IPS-20b (cell line): Measurements from ENCODE around the gene TSHZ1.

ENCODE experiments used
- H3K27ac ChIP-seq: one replicate; pipeline ENCODE4 v1.5.1; 2013; ENCODE audit warnings: low read length
- H3K27me3 ChIP-seq: 2 replicates; pipeline ENCODE4 v1.6.1; 2013; ENCODE audit warnings: mild to moderate bottlenecking, low read length, inconsistent platforms; ENCODE audit not compliant: insufficient read depth
- H3K36me3 ChIP-seq: 2 replicates; pipeline ENCODE4 v1.6.1; 2013; ENCODE audit warnings: low read depth, mild to moderate bottlenecking, inconsistent platforms, low read length, moderate library complexity; ENCODE audit not compliant: insufficient read depth
- H3K4me1 ChIP-seq: 2 replicates; pipeline ENCODE4 v1.6.1; 2013; ENCODE audit warnings: mild to moderate bottlenecking, control low read depth, inconsistent platforms, low read length, moderate library complexity; ENCODE audit not compliant: insufficient read depth
- H3K4me3 ChIP-seq: 2 replicates; pipeline ENCODE4 v1.5.1; 2013; ENCODE audit warnings: mild to moderate bottlenecking, low read length, inconsistent platforms
- H3K9ac ChIP-seq: 2 replicates; pipeline ENCODE4 v1.6.1; 2013; ENCODE audit warnings: low read depth, mild to moderate bottlenecking, inconsistent platforms, low read length, moderate library complexity
- H3K9me3 ChIP-seq: 2 replicates; pipeline ENCODE4 v1.6.1; 2013; ENCODE audit warnings: mild to moderate bottlenecking, low read depth, low read length, inconsistent platforms; ENCODE audit not compliant: insufficient read depth

The TSHZ1 gene

GRCh38 chr18:75211953-75212750, 1.6 kb downstream of the TSHZ1 start:
- no peak overlapping the region for H3K27ac ChIP-seq
- H3K36me3 ChIP-seq: no peaks in the 10 kb centered on the region
- peak overlapping the region; percentile 53; the same call in 1 of the 2 replicates for H3K4me3 ChIP-seq
- H3K9ac ChIP-seq: no peak overlapping the region
- H3K9me3 ChIP-seq: no peaks in the 10 kb centered on the region
- H3K4me1 ChIP-seq: peaks cover 12% of the 10 kb centered on the region; the same call in 1 of the 2 replicates
- peaks cover 65% of the 10 kb centered on the region for H3K27me3 ChIP-seq

- no peaks in the 10 kb centered on the region for H3K36me3 ChIP-seq
- no peak overlapping the region for H3K9ac ChIP-seq
- H3K27ac ChIP-seq: no peak overlapping the region
- no peaks in the 10 kb centered on the region for H3K9me3 ChIP-seq
- peaks cover 59% of the 10 kb centered on the region for H3K27me3 ChIP-seq
- peaks cover 8% of the 10 kb centered on the region; the same call in 1 of the 2 replicates for H3K4me1 ChIP-seq
- H3K4me3 ChIP-seq: no peak overlapping the region; the same call in 1 of the 2 replicates
Observed at GRCh38 chr18:75212751-75213090, 2.1 kb downstream of the TSHZ1 start.

GRCh38 chr18:75213611-75214331, 3.2 kb downstream of the TSHZ1 start:
- no peak overlapping the region for H3K9ac ChIP-seq
- H3K27ac ChIP-seq: no peak overlapping the region
- peaks cover 7% of the 10 kb centered on the region; the same call in 1 of the 2 replicates for H3K4me1 ChIP-seq
- H3K27me3 ChIP-seq: peaks cover 52% of the 10 kb centered on the region
- no peaks in the 10 kb centered on the region for H3K9me3 ChIP-seq
- H3K4me3 ChIP-seq: no peak overlapping the region
- H3K36me3 ChIP-seq: no peaks in the 10 kb centered on the region

GRCh38 chr18:75214332-75214690, 3.7 kb downstream of the TSHZ1 start:
- Histone ChIP-seq H3K27ac (no peak overlapping the region), H3K4me1 (peaks cover 7% of the 10 kb centered on the region; the same call in 1 of the 2 replicates), H3K9ac (no peak overlapping the region)

DNA sequence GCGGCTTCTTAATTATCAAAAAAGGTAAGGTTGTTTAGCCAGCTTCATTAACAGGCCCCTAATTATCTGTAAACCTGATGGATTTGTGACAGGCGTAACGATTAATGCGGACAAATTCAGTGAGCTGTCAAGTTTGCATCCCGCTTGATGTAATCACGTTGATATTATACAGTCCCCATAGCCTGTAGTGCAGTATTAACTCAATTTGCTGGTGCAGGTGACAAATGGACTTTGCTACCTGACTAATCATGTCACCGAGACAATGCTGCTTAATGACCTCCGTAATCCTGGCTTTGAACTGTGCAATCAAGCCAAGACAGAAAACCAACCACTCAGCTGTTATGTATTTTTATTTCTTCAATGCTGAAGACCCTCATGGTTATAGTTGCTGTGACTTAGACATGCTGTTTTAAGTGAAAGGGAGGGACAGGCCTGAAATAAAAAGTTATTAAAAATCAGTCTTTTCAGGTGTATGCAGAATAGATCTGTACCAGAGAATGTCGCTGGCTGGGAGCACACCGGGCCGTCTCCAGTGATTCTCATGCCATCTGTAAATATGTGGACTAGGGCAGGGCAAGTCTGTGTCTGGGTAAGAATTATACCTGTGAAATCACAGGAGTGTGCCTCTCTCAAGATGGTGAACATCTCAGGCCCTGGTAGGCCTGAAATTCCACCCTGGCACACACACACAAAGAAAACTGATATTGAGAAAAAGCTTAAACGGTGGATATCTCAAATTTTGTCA, 4.3 kb downstream of the TSHZ1 start:
- Histone ChIP-seq H3K36me3 (no peaks in the 10 kb centered on the region), H3K27ac (no peak overlapping the region), H3K9me3 (no peaks in the 10 kb centered on the region), H3K27me3 (peaks cover 47% of the 10 kb centered on the region), H3K9ac (no peak overlapping the region), H3K4me3 (no peak overlapping the region), H3K4me1 (peaks cover 7% of the 10 kb centered on the region; the same call in 1 of the 2 replicates)

More at GRCh38 chr18:75214332-75214690, 3.7 kb downstream of the TSHZ1 start:
- peaks cover 52% of the 10 kb centered on the region for H3K27me3 ChIP-seq
- H3K4me3 ChIP-seq: no peak overlapping the region
- H3K9me3 ChIP-seq: no peaks in the 10 kb centered on the region
- H3K36me3 ChIP-seq: no peaks in the 10 kb centered on the region

GRCh38 chr18:75215663-75216062, 5.1 kb downstream of the TSHZ1 start:
- Histone ChIP-seq H3K27me3 (peaks cover 39% of the 10 kb centered on the region), H3K27ac (no peak overlapping the region), H3K9ac (no peak overlapping the region), H3K4me1 (peaks cover 7% of the 10 kb centered on the region; the same call in 1 of the 2 replicates), H3K9me3 (no peaks in the 10 kb centered on the region), H3K36me3 (no peaks in the 10 kb centered on the region), H3K4me3 (no peak overlapping the region)

GRCh38 chr18:75216212-75216910, 5.8 kb downstream of the TSHZ1 start:
- no peak overlapping the region for H3K4me3 ChIP-seq
- H3K9ac ChIP-seq: no peak overlapping the region
- H3K36me3 ChIP-seq: no peaks in the 10 kb centered on the region
- no peak overlapping the region for H3K27ac ChIP-seq
- peaks cover 7% of the 10 kb centered on the region; the same call in 1 of the 2 replicates for H3K4me1 ChIP-seq
- no peaks in the 10 kb centered on the region for H3K9me3 ChIP-seq
- peaks cover 33% of the 10 kb centered on the region for H3K27me3 ChIP-seq

DNA sequence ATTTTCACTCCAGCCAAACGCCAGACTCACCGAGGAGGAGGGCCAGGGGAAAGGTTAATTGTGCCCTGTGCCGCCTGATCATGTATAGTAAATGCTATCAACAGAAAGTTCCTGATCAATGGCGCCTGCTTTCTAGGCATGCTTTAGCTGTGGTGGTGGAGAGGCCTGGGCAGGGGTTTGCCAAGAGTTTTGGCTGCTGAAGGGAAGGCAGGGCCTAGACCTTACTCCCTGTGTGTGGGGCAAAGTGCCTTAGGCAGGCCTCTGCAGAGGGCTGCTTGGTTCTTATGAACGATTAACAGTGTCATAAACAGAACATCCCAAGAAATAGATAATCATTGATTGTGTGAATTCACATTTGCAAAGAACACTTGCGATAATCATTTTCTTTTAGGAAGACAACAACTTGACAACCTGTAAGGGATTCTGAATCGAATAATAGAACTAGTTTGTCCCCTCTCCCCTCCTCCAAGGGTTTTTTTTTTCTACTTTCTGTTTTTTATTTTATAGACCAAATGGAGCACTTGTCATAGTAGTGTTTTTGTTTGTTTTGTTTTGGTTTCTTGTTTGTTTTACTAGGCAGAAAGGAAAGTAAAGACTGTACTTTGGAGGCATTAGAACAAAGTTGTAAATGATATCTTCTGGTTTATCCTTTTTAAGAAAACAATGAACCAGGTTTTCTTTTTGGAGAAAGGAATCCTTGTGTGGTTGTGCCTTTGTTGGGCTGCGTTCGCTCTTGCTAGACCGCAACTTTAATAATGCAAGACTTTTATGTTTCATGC, 6.5 kb downstream of the TSHZ1 start:
- no peaks in the 10 kb centered on the region for H3K9me3 ChIP-seq
- no peaks in the 10 kb centered on the region for H3K36me3 ChIP-seq
- H3K9ac ChIP-seq: no peak overlapping the region
- peaks cover 7% of the 10 kb centered on the region; the same call in 1 of the 2 replicates for H3K4me1 ChIP-seq
- no peak overlapping the region for H3K27ac ChIP-seq
- peaks cover 29% of the 10 kb centered on the region for H3K27me3 ChIP-seq
- H3K4me3 ChIP-seq: no peak overlapping the region

DNA sequence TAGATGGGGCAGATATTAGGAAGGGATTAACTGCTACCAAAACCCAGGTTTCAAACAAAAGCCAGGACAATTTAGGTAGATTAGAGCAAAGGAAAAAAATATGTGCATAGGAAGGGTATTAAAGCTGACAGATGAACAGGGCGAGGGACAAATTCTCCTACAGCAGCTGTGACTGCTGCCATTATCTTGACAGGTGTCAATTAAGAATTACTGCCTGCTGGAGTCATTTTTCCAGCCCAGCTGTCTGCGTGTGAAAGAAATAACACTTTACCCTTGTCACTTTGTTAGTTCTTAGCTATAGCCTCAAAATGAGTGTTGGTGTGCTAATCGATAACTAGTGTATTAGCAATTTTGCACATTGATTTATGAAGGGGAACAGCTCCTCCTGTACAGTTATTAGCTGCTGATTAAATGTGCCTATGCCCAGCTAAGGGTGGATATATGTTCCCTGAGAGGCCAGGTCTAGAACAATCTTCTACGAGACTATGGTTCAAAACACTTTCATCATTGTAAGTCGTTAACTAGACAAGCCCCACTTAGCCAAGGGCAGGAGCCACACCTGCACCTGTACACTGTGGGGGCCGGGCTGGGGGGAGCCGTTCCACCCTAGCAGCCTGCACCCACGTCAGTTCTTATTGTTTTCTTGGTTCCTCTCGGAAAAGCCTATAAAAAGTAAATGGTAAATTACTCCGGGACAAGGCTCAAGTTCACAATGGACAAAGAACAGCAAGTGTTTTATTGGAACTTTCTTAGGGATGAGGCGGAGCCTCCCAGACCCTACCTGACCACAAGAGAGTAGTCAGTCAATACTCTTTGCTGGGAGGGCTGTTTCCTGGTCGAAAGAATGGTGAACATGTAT, 7.7 kb downstream of the TSHZ1 start:
- no peaks in the 10 kb centered on the region for H3K36me3 ChIP-seq
- H3K9me3 ChIP-seq: no peaks in the 10 kb centered on the region
- peaks cover 3% of the 10 kb centered on the region; the same call in 1 of the 2 replicates for H3K4me1 ChIP-seq
- peaks cover 17% of the 10 kb centered on the region for H3K27me3 ChIP-seq
- H3K27ac ChIP-seq: no peak overlapping the region
- H3K4me3 ChIP-seq: no peak overlapping the region
- no peak overlapping the region for H3K9ac ChIP-seq

- Histone ChIP-seq H3K4me3 (no peak overlapping the region), H3K36me3 (no peaks in the 10 kb centered on the region), H3K4me1 (peaks cover 3% of the 10 kb centered on the region; the same call in 1 of the 2 replicates), H3K27me3 (peaks cover 1% of the 10 kb centered on the region), H3K9ac (no peak overlapping the region), H3K27ac (no peak overlapping the region), H3K9me3 (no peaks in the 10 kb centered on the region)
Observed at GRCh38 chr18:75219745-75220375, 9.3 kb downstream of the TSHZ1 start.
